Spleen (tissue), 11 donors: ENCODE data around the gene SLC26A1. TPM values are rescaled to one million over a fixed set of nuclear protein-coding genes. Genes with fewer than 3 reads are reported as not detected.

Source experiments
- DNase-seq: peaks from one replicate; pipeline ENCODE4 v3.0.0-alpha.2; 2020
- H3K27ac ChIP-seq, 8 donors: fragments of 200-600 bp; sonication (generic) in 7 of 8; 1 replicate in 4 of 8; 2 replicates in 4 of 8; pipeline versions ENCODE4 v1.5.0 to v1.8.0; 2016 to 2021; ENCODE audit warnings: inconsistent platforms in 4 of 8, mild to moderate bottlenecking in 4 of 8, moderate library complexity in 1 of 8
- H3K27me3 ChIP-seq, 7 donors: fragments of 200-600 bp; sonication (generic) in 6 of 7; replicated peaks in 1 of 7; 1 replicate in 4 of 7; 2 replicates in 3 of 7; pipeline versions ENCODE4 v1.5.0 to v1.8.0; 2016 to 2021; ENCODE audit warnings: inconsistent platforms in 3 of 7, mild to moderate bottlenecking in 1 of 7
- H3K36me3 ChIP-seq, 6 donors: fragments of 200-600 bp; sonication (generic) in 5 of 6; 1 replicate in 4 of 6; 2 replicates in 2 of 6; pipeline versions ENCODE4 v1.5.0 to v1.8.0; 2016 to 2021; ENCODE audit warnings: inconsistent platforms in 2 of 6
- H3K4me1 ChIP-seq, 6 donors: fragments of 200-600 bp; sonication (generic) in 5 of 6; 1 replicate in 3 of 6; 2 replicates in 3 of 6; pipeline versions ENCODE4 v1.5.0 to v1.8.0; 2016 to 2021; ENCODE audit warnings: inconsistent platforms in 3 of 6
- H3K4me3 ChIP-seq, 8 donors: fragments of 200-600 bp; sonication (generic) in 7 of 8; 1 replicate in 4 of 8; 2 replicates in 4 of 8; pipeline versions ENCODE4 v1.5.0 to v1.8.0; 2016 to 2021; ENCODE audit warnings: inconsistent platforms in 4 of 8, mild to moderate bottlenecking in 4 of 8, moderate library complexity in 2 of 8
- H3K9me3 ChIP-seq, 8 donors: fragments of 200-600 bp; sonication (generic) in 7 of 8; 1 replicate in 4 of 8; 2 replicates in 4 of 8; pipeline versions ENCODE4 v1.5.0 to v1.8.0; 2016 to 2021; ENCODE audit warnings: inconsistent platforms in 4 of 8
- POLR2A ChIP-seq, 3 donors: fragments of 450-650 bp; IDR thresholded peaks; one replicate each; pipeline ENCODE4 v1.5.1; 2017; ENCODE audit warnings: antibody characterized with exemption in 3 of 3, mild to moderate bottlenecking in 1 of 3
- POLR2AphosphoS5 ChIP-seq, 3 donors: sonication (generic); formaldehyde crosslinking; IDR thresholded peaks; one replicate each; pipeline ENCODE4 v1.5.1; 2017; ENCODE audit warnings: antibody characterized with exemption in 3 of 3
- WGBS, 5 donors: extraction: QIAGEN DNeasy Blood & Tissue Kit in 3 of 5; methylation state at CpG; one replicate each; pipeline versions ENCODE4 v1.1.5 to v1.1.7; 2013 to 2018; 5-methylcytosine and 5-hydroxymethylcytosine counted together
- intact Hi-C: fragments of 100-400 bp; cut with DNase I; formaldehyde crosslinking; loops from one replicate; pipeline ENCODE4 v1.15.0; 2023; ENCODE audit warnings: low total_unique reads
- polyA plus RNA-seq, 3 donors: library from polyadenylated mRNA; stranded (reverse); fragments of 200-250 nt; gene quantifications; one replicate each; pipeline ENCODE4 v1.2.1, GENCODE V29; 2013
- total RNA-seq, 7 donors: library from RNA; depleted of rRNA in 3 of 7; stranded (reverse); fragments of >200 nt in 3 of 7; fragmentation: NEBNext Ultra II Directional in 4 of 7; extraction: Animal tissue kit (Norgen Biotek cat#: 25700) in 4 of 7; gene quantifications; one replicate each; pipeline versions ENCODE4 v1.1.0 to v1.2.1, GENCODE V29; 2016 to 2021
- TF ChIP-seq, protein P1 (sequence below), 11 experiments: fragments of 200-600 bp in 7 of 11; fragments of 450-650 bp in 4 of 11; sonication (generic) in 4 of 11; IDR thresholded peaks in 8 of 11; conservative IDR thresholded peaks in 3 of 11; 1 replicate in 7 of 11; 2 replicates in 4 of 11; pipeline versions ENCODE4 v1.4.0 to v1.8.0; 2016 to 2021; ENCODE audit warnings: antibody characterized with exemption in 11 of 11, inconsistent platforms in 4 of 11, mild to moderate bottlenecking in 1 of 11
- donor health status: healthy with polysubstance abuse.
- donor health status: DM: no; HTN: no; CAD: no; lungs with moderate emphysema.
- donor health status: DM: no; HTN: no; CAD: no.
- donor health status: Bipolar disorder and iron deficiency.
- donor health status: healthy.
- donor health status: DM: no; HTN: no; CAD: no.
- donor health status: DM: yes; HTN: yes; CAD: no.

The SLC26A1 gene
- total and polyA plus RNA-seq, 10 donors, result 0.07 to 0.68 (median 0.24) TPM; not detected in 1

DNA sequence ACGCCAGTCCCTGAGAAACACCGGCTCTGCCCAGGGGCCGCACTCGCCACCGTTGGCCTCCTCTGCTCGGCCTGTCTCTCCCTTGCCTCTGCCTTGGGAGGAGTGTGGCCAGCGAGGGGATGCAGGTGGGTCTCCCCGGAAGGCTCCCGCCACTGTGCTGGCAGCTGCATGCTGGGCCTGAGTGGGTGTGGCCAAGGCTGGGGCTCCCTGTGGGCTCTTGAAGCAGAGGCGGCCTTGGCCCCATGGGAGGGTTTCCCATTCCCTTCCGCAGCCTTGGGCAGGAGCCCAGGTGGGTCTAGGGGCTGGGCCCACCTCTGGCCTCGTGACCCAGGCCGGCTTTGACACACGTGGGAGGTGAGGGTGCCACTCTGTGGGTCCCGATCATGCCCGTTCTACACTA, 37.4 kb upstream of the SLC26A1 start:
- Histone ChIP-seq H3K27ac (no peak overlapping the region), H3K9me3 (no peaks in the 10 kb centered on the region), H3K4me1 (peaks cover 0 to 29% (median 8%) of the 10 kb centered on the region in 6 donors), H3K4me3 (no peak overlapping the region), H3K36me3 (peaks cover 0 to 4% (median under 1%) of the 10 kb centered on the region in 6 donors), H3K27me3 (peaks cover 0 to 73% (median 43%) of the 10 kb centered on the region in 7 donors)
- TF ChIP-seq POLR2A (IDR thresholded peaks at IDR 0.05) (no peak), POLR2AphosphoS5 (IDR thresholded peaks at IDR 0.05) (no peak)
- TF ChIP-seq, protein P1, sequence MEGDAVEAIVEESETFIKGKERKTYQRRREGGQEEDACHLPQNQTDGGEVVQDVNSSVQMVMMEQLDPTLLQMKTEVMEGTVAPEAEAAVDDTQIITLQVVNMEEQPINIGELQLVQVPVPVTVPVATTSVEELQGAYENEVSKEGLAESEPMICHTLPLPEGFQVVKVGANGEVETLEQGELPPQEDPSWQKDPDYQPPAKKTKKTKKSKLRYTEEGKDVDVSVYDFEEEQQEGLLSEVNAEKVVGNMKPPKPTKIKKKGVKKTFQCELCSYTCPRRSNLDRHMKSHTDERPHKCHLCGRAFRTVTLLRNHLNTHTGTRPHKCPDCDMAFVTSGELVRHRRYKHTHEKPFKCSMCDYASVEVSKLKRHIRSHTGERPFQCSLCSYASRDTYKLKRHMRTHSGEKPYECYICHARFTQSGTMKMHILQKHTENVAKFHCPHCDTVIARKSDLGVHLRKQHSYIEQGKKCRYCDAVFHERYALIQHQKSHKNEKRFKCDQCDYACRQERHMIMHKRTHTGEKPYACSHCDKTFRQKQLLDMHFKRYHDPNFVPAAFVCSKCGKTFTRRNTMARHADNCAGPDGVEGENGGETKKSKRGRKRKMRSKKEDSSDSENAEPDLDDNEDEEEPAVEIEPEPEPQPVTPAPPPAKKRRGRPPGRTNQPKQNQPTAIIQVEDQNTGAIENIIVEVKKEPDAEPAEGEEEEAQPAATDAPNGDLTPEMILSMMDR (IDR thresholded peaks at IDR 0.05 in 8 of 11, conservative IDR thresholded peaks at IDR 0.05 in 3 of 11), result no peak
- WGBS, 5 donors, result 56 to 77% (median 66%) methylated on average over 7 to 16 of the region's 16 CpGs
- intact Hi-C loops, result no loop called here
- no peak for DNase-seq

DNA sequence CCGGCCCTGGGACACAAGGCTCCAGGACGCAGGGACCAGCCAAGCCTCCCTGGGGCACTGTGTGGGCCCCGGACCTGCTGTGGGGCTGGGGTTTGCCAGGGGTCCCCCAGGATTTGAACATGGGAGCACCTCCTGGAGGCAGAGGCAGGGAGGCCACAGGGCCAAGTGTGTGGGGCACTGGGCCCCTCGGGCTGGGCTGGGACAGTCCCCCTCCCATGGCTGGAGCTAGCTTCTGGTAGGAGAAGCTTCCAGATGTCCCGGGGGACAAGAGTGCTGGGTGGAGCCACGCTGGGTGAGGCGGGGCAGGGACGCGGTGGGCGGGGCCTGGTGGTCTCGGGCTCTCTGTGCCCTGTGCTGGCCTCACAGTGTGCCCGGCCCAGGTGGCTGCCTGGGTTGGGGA, 36.8 kb upstream of the SLC26A1 start:
- Histone ChIP-seq H3K36me3 (peaks cover 0 to 9% (median 5%) of the 10 kb centered on the region in 6 donors), H3K9me3 (no peaks in the 10 kb centered on the region), H3K27ac (no peak overlapping the region), H3K4me1 (peaks cover 0 to 29% (median 8%) of the 10 kb centered on the region in 6 donors), H3K4me3 (no peak overlapping the region), H3K27me3 (peaks cover 0 to 68% (median 43%) of the 10 kb centered on the region in 7 donors)
- WGBS, 5 donors, result 63 to 77% (median 75%) methylated on average over 2 to 12 of the region's 12 CpGs
- TF ChIP-seq POLR2A (IDR thresholded peaks at IDR 0.05), result no peak
- TF ChIP-seq, protein P1 (IDR thresholded peaks at IDR 0.05 in 8 of 11, conservative IDR thresholded peaks at IDR 0.05 in 3 of 11), result no peak
- TF ChIP-seq POLR2AphosphoS5 (IDR thresholded peaks at IDR 0.05), result no peak
- DNase-seq, result no peak
- intact Hi-C loops, result no loop called here

DNA sequence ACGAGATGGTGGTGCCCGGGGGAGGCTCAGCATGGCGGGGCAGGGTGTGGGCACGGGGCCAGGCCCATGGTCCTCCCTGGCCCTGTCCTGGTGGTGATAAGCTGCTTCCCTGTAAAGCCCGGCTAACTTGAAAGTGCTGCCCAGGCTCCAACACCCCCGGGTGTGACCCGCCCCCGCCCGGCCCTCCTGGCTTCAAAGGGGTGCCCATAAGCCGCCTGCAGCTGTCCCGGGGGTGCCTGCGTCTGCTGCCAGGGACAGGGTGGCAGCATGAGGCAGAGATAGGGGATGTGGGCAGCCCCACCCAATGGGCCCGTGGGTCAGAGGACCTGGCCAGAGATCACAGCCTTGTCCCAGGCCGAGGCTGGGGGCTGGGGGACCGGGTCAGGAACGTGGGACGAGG, 36.3 kb upstream of the SLC26A1 start:
- H3K27ac ChIP-seq, result no peak overlapping the region

DNA sequence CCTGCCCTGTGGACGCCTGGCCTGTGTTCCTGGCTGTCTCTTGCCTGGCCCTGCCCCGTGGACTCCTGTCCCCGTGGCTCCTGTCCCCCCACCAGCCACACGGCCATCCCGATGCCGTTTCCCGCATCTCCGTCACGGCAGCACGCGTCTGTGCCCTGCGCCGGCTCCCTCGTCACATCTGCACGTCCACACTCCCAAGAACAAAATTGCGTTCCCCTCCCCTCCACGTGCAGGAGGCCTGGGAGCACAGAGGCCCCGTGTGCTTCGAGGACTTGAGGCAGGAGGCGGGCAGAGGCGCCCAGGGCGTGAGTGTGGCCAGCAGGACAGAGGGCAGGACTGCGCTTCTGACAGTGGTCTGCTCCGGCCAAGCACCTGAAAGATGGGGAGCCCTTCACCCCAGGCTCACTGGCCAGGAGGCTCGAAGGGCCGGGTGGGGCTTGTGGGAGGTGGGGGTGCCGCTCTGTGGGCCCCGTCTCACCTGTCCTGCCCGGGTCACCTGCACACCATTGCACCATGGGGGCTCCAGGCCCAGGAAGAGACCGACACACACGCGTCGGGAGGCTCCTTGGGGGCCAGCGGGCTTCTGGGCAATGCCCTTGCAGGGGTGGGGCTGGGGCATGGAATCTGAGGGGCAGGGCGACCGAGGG, 35.5 kb upstream of the SLC26A1 start:
- no peak for DNase-seq
- 77 to 84% (median 81%) methylated on average over 20 to 36 of the region's 36 CpGs for WGBS, 5 donors
- TF ChIP-seq POLR2A (IDR thresholded peaks at IDR 0.05), result no peak
- peak in 2 of 3 donors; percentile 12 to 38 for TF ChIP-seq POLR2AphosphoS5 (IDR thresholded peaks at IDR 0.05)
- Histone ChIP-seq H3K27ac (no peak overlapping the region), H3K27me3 (peaks cover 0 to 55% (median 43%) of the 10 kb centered on the region in 7 donors), H3K36me3 (peaks cover 0 to 21% (median 14%) of the 10 kb centered on the region in 6 donors), H3K4me1 (peaks cover 0 to 29% (median 8%) of the 10 kb centered on the region in 6 donors), H3K9me3 (no peaks in the 10 kb centered on the region), H3K4me3 (no peak overlapping the region)
- intact Hi-C loops, result no loop called here

More for the DNA sequence above, 36.3 kb upstream of the SLC26A1 start:
- Histone ChIP-seq H3K4me3 (no peak overlapping the region), H3K27me3 (peaks cover 0 to 63% (median 43%) of the 10 kb centered on the region in 7 donors), H3K4me1 (peaks cover 0 to 29% (median 8%) of the 10 kb centered on the region in 6 donors), H3K36me3 (peaks cover 0 to 14% (median 10%) of the 10 kb centered on the region in 6 donors), H3K9me3 (no peaks in the 10 kb centered on the region)
- no peak for DNase-seq
- intact Hi-C loops, result no loop called here
- WGBS, 5 donors, result 64 to 79% (median 70%) methylated on average over 8 to 17 of the region's 17 CpGs
- TF ChIP-seq POLR2AphosphoS5 (IDR thresholded peaks at IDR 0.05), result no peak
- TF ChIP-seq, protein P1 (IDR thresholded peaks at IDR 0.05 in 8 of 11, conservative IDR thresholded peaks at IDR 0.05 in 3 of 11), result no peak
- no peak for TF ChIP-seq POLR2A (IDR thresholded peaks at IDR 0.05)
